GM21825 (cell line): ENCODE results near the gene USP21.

Experiments
- ATAC-seq: cut with Tn5 transposase; IDR thresholded peaks from one replicate; pipeline ENCODE4 v1.9.1; 2021; ENCODE audit warnings: mild to moderate bottlenecking, moderate library complexity; ENCODE audit not compliant: unreplicated experiment

The USP21 gene

GRCh38 chr1:161132410-161133219 is 26.7 kb upstream of the USP21 start, which contains the start of gene DEDD:
DEDD (minus strand) TSS chr1:161132667; CDS start chr1:161124462, 8,205 bp downstream.
- ATAC-seq = peak; percentile 87

- ATAC-seq = peak; percentile 14
These were observed 26.0 kb upstream of the USP21 start for GRCh38 chr1:161133220-161133740.

- ATAC-seq = no peak
These were observed 21.4 kb upstream of the USP21 start for GRCh38 chr1:161137881-161138280.

- ATAC-seq = no peak
These were observed 20.9 kb upstream of the USP21 start for GRCh38 chr1:161138431-161138830.

- no peak for ATAC-seq
These were observed 19.5 kb upstream of the USP21 start for GRCh38 chr1:161139766-161140165.

- no peak for ATAC-seq
These were observed 18.4 kb upstream of the USP21 start for GRCh38 chr1:161140755-161141400.

GRCh38 chr1:161145832-161146231 is 13.5 kb upstream of the USP21 start:
- no peak for ATAC-seq

GRCh38 chr1:161153176-161153575 is 6.1 kb upstream of the USP21 start:
- ATAC-seq = no peak

GRCh38 chr1:161153682-161154337 is 5.5 kb upstream of the USP21 start, which contains the start of gene UFC1:
UFC1 (plus strand) TSS chr1:161153978; CDS start chr1:161153998, 20 bp downstream.
- ATAC-seq = peak; percentile 90

- ATAC-seq = no peak
These were observed 1.4 kb upstream of the USP21 start for GRCh38 chr1:161157867-161158266.

- peak; percentile 7 for ATAC-seq
These were observed 837 bp upstream of the USP21 start for GRCh38 chr1:161158316-161159010.

GRCh38 chr1:161159913-161160243 is 578 bp downstream of the USP21 start:
- no peak for ATAC-seq

- ATAC-seq = no peak
These were observed 1.4 kb downstream of the USP21 start for GRCh38 chr1:161160671-161161145.

GRCh38 chr1:161161652-161162051 is 2.4 kb downstream of the USP21 start:
- ATAC-seq = no peak

- no peak for ATAC-seq
These were observed 2.8 kb downstream of the USP21 start for GRCh38 chr1:161162052-161162451.

- no peak for ATAC-seq
These were observed 3.5 kb downstream of the USP21 start for GRCh38 chr1:161162806-161163205.

- no peak for ATAC-seq
These were observed 4.5 kb downstream of the USP21 start for GRCh38 chr1:161163793-161164192.

- no peak for ATAC-seq
These were observed 5.8 kb downstream of the USP21 start for GRCh38 chr1:161164901-161165610.

- peak; percentile 89 for ATAC-seq
These were observed 6.7 kb downstream of the USP21 start, which contains the start of gene PPOX for GRCh38 chr1:161165742-161166668. PPOX (plus strand) TSS chr1:161166426; CDS start chr1:161166848, 422 bp downstream.
